ENCODE data around the gene PLCL1.

PLCL1 gene

GRCh38 chr2:197941715-197942114, 137.3 kb downstream of the PLCL1 start:
- no peak overlapping the region for H3K27ac ChIP-seq
- TF ChIP-seq ZFX (IDR thresholded peaks at IDR 0.05; ENCODE audit: borderline replicate concordance) (no peak), CTCF (IDR thresholded peaks at IDR 0.05) (no peak)

GRCh38 chr2:197943731-197944130, 139.3 kb downstream of the PLCL1 start:
- TF ChIP-seq ZFX (IDR thresholded peaks at IDR 0.05; ENCODE audit: borderline replicate concordance) (no peak), CTCF (IDR thresholded peaks at IDR 0.05) (no peak)

GRCh38 chr2:197944416-197945096, 140.2 kb downstream of the PLCL1 start:
- no peak overlapping the region for H3K27ac ChIP-seq
- TF ChIP-seq CTCF (IDR thresholded peaks at IDR 0.05), result no peak
- no peak for TF ChIP-seq ZFX (IDR thresholded peaks at IDR 0.05; ENCODE audit: borderline replicate concordance)

More at GRCh38 chr2:197943731-197944130, 139.3 kb downstream of the PLCL1 start:
- no peak overlapping the region for H3K27ac ChIP-seq

GRCh38 chr2:197946562-197946961, 142.2 kb downstream of the PLCL1 start:
- TF ChIP-seq ZFX (IDR thresholded peaks at IDR 0.05; ENCODE audit: borderline replicate concordance) (no peak), CTCF (IDR thresholded peaks at IDR 0.05) (no peak)
- no peak overlapping the region for H3K27ac ChIP-seq

- no peak overlapping the region for H3K27ac ChIP-seq
- no peak for TF ChIP-seq ZFX (IDR thresholded peaks at IDR 0.05; ENCODE audit: borderline replicate concordance)
- TF ChIP-seq CTCF (IDR thresholded peaks at IDR 0.05), result no peak
Measured at GRCh38 chr2:197947219-197947757, 142.9 kb downstream of the PLCL1 start.

GRCh38 chr2:197949224-197949623, 144.8 kb downstream of the PLCL1 start:
- no peak overlapping the region for H3K27ac ChIP-seq
- no peak for TF ChIP-seq ZFX (IDR thresholded peaks at IDR 0.05; ENCODE audit: borderline replicate concordance)
- TF ChIP-seq CTCF (IDR thresholded peaks at IDR 0.05), result no peak

- TF ChIP-seq CTCF (IDR thresholded peaks at IDR 0.05) (no peak), ZFX (IDR thresholded peaks at IDR 0.05; ENCODE audit: borderline replicate concordance) (no peak)
- no peak overlapping the region for H3K27ac ChIP-seq
Measured at GRCh38 chr2:197950006-197950405, 145.6 kb downstream of the PLCL1 start.

Measured in 22Rv1 (cell line).